Lower leg skin (tissue), 3 donors: ENCODE data around the gene KCNQ1OT1.

ENCODE experiments used
- POLR2A ChIP-seq, 2 donors: fragments of 450-650 bp; IDR thresholded peaks; one replicate each; pipeline ENCODE4 v1.6.1; 2016 to 2017; ENCODE audit warnings: antibody characterized with exemption in 2 of 2, mild to moderate bottlenecking in 1 of 2, moderate library complexity in 1 of 2
- TF ChIP-seq, protein P1 (sequence below), 3 donors: fragments of 450-650 bp; IDR thresholded peaks; one replicate each; pipeline ENCODE4 v1.5.1; 2016; ENCODE audit warnings: antibody characterized with exemption in 3 of 3, mild to moderate bottlenecking in 3 of 3, moderate library complexity in 2 of 3

DNA sequence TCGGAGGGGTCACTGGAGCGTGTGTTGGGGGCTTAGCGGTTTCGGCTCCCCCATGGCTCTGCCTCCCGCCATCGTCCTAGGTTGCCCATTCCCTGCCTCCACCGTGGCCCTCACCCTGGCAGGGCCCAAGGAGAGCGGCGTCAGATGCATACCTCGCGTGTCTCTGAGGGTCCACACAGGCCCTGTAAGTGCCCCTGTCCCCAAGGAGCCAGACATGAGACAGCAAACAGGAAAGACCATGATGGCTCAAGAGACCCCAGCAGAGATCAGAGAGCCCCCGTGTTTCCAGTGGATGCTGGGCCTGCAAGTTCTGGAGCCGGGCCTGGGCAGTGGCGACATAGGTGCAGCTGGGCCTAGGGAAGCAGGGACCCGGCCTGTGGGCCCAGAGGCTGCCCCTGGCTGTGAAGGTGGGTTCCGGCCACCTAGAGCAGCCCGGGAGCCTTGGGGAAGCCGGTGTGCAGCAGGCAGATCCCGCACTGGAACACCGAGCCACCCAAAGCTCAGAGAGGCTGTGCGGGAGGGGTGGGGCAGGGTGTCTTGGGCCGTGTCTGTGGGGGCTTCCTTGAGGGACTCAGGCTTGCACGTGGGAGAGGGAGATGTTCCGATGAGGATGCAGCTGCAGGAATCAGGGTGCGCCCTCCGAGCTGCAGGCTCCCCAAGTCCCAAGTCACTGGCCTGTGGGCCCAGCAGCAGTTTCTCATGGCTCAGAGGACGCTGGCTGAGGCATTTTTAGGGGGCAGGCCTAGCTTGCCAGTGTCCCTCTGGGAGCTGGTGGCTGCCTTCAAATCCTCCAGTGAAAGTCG is 126.4 kb downstream of the KCNQ1OT1 start:
- TF ChIP-seq, protein P1, sequence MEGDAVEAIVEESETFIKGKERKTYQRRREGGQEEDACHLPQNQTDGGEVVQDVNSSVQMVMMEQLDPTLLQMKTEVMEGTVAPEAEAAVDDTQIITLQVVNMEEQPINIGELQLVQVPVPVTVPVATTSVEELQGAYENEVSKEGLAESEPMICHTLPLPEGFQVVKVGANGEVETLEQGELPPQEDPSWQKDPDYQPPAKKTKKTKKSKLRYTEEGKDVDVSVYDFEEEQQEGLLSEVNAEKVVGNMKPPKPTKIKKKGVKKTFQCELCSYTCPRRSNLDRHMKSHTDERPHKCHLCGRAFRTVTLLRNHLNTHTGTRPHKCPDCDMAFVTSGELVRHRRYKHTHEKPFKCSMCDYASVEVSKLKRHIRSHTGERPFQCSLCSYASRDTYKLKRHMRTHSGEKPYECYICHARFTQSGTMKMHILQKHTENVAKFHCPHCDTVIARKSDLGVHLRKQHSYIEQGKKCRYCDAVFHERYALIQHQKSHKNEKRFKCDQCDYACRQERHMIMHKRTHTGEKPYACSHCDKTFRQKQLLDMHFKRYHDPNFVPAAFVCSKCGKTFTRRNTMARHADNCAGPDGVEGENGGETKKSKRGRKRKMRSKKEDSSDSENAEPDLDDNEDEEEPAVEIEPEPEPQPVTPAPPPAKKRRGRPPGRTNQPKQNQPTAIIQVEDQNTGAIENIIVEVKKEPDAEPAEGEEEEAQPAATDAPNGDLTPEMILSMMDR (IDR thresholded peaks at IDR 0.05): no peak
- no peak for TF ChIP-seq POLR2A (IDR thresholded peaks at IDR 0.05)
